ENCODE results near the gene BCHE.

DNA sequence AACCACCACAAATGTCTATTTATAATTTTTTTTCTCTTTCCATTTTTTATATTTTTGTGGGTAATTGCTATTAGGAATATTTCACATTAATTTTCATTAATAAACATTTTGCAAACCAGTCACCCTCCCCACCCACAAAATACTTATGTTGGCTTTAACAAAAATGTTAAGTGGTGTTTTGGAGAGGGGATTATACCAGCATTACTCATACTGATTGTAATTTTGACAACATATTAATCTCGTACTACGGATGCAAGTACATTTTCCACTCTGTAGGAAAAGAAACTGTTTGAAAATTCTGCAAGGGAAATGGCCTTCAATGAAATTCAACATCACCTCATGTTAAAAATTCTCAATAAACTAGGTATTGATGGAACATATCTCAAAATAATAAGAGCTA lies 58.3 kb downstream of the BCHE start:
- no peak for TF ChIP-seq CBFB (CRISPR knock-in tag; IDR thresholded peaks at IDR 0.05; ENCODE audit: low read depth)
- TF ChIP-seq, protein P1, sequence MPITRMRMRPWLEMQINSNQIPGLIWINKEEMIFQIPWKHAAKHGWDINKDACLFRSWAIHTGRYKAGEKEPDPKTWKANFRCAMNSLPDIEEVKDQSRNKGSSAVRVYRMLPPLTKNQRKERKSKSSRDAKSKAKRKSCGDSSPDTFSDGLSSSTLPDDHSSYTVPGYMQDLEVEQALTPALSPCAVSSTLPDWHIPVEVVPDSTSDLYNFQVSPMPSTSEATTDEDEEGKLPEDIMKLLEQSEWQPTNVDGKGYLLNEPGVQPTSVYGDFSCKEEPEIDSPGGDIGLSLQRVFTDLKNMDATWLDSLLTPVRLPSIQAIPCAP (CRISPR knock-in tag; IDR thresholded peaks at IDR 0.05): no peak
